Hepatocyte (in vitro differentiated cells): ENCODE results near the gene GOLGA6L24. TPM values are rescaled to one million over a fixed set of nuclear protein-coding genes. Genes with fewer than 3 reads are reported as not detected.
A peak's percentile ranks its signal among the peaks of the same experiment; 100 is the strongest.
"Not testable (repeated sequence)": the region's sequence is repeated elsewhere in the genome, so short reads cannot be mapped to it uniquely, and the experiment has no call there.

Experiments used
- DNase-seq: peaks from one replicate; pipeline ENCODE4 v3.0.0-alpha.2; 2016; ENCODE audit warnings: low spot score
- H2AFZ ChIP-seq: fragments of 200-600 bp; sonication (generic); 2 replicates; pipeline ENCODE4 v1.6.0; 2016; ENCODE audit warnings: antibody characterized with exemption, mild to moderate bottlenecking
- H3K27ac ChIP-seq: fragments of 200-600 bp; sonication (generic); 2 replicates; pipeline ENCODE4 v1.5.1; 2016; ENCODE audit warnings: mild to moderate bottlenecking
- H3K27me3 ChIP-seq: fragments of 200-600 bp; sonication (generic); 2 replicates; pipeline ENCODE4 v1.6.1; 2016
- H3K36me3 ChIP-seq: fragments of 200-600 bp; sonication (generic); replicated peaks from 2 replicates; pipeline ENCODE4 v1.5.1; 2016; ENCODE audit warnings: low read depth; ENCODE audit not compliant: insufficient read depth
- H3K4me1 ChIP-seq: fragments of 200-600 bp; sonication (generic); 2 replicates; pipeline ENCODE4 v1.5.1; 2016; ENCODE audit warnings: mild to moderate bottlenecking, moderate library complexity; ENCODE audit not compliant: insufficient read depth
- H3K4me2 ChIP-seq: fragments of 200-600 bp; sonication (generic); 2 replicates; pipeline ENCODE4 v1.6.0; 2016
- H3K4me3 ChIP-seq: fragments of 200-600 bp; sonication (generic); 2 replicates; pipeline ENCODE4 v1.5.1; 2016; ENCODE audit warnings: mild to moderate bottlenecking
- H3K79me2 ChIP-seq: fragments of 200-600 bp; sonication (generic); 2 replicates; pipeline ENCODE4 v1.6.0; 2017; ENCODE audit warnings: mild to moderate bottlenecking
- H3K9me2 ChIP-seq: fragments of 200-600 bp; sonication (generic); replicated peaks from 2 replicates; pipeline ENCODE4 v1.6.0; 2017; ENCODE audit warnings: mild to moderate bottlenecking; ENCODE audit not compliant: insufficient read depth
- H3K9me3 ChIP-seq: fragments of 200-600 bp; sonication (generic); 2 replicates; pipeline ENCODE4 v1.5.1; 2016; ENCODE audit warnings: low read depth, mild to moderate bottlenecking
- H4K20me1 ChIP-seq: fragments of 200-600 bp; sonication (generic); 2 replicates; pipeline ENCODE4 v1.6.0; 2016; ENCODE audit warnings: mild to moderate bottlenecking; ENCODE audit not compliant: insufficient read depth, poor library complexity, severe bottlenecking
- WGBS: methylation state at CpG from one replicate; pipeline ENCODE4 v1.1.6; 2016; ENCODE audit warnings: low lambda C conversion rate; ENCODE audit errors: missing lambda C conversion rate; 5-methylcytosine and 5-hydroxymethylcytosine counted together
- polyA plus RNA-seq: library from polyadenylated mRNA; unstranded; fragments of >200 nt; fragmentation: Nextera tagmentation; extraction: Ambion mirVana; gene quantifications from 2 replicates; pipeline ENCODE4 v1.2.1, GENCODE V29; 2016
- small RNA-seq: library from RNA; depleted of rRNA; stranded (forward); fragments of <200 nt; gene quantifications from one replicate; pipeline ENCODE3, GENCODE V24; 2014
- total RNA-seq: library from RNA; depleted of rRNA; stranded (reverse); fragments of >200 nt; gene quantifications from 2 replicates; pipeline ENCODE4 v1.2.3, GENCODE V29; 2014

GOLGA6L24 gene
- total and polyA plus RNA-seq, 2 experiments from 2014 or later = not detected

DNA sequence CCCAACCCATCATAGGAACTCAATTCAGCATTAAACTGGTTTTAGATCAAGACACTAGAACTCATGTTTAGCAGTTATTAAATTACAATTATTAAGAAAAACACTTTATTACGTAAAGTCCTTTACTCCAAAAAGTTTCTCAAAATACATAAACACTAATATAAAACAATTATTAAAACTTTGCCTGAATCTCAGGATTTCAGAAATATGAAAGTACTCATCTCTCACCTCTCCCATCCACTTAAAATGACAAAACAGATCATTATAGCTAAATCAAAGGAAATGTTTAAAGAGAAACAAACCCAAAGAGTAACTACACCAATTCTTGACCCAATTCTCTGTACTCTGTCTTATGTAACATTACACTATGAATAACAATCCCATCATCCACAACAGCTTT is 38.2 kb downstream of the GOLGA6L24 start:
- H2AFZ ChIP-seq, DNase-seq, H3K27ac ChIP-seq, H3K36me3 ChIP-seq, H3K4me3 ChIP-seq, H3K9me2 ChIP-seq, H3K9me3 ChIP-seq, H4K20me1 ChIP-seq, H3K27me3 ChIP-seq, H3K4me1 ChIP-seq: not testable (repeated sequence)
- H3K79me2 ChIP-seq = peaks cover 33% of the 10 kb centered on the region
- 97% methylated on average over 1 of the region's 1 CpG for whole genome bisulfite sequencing
- H3K4me2 ChIP-seq = peak overlapping the region; percentile 63

DNA sequence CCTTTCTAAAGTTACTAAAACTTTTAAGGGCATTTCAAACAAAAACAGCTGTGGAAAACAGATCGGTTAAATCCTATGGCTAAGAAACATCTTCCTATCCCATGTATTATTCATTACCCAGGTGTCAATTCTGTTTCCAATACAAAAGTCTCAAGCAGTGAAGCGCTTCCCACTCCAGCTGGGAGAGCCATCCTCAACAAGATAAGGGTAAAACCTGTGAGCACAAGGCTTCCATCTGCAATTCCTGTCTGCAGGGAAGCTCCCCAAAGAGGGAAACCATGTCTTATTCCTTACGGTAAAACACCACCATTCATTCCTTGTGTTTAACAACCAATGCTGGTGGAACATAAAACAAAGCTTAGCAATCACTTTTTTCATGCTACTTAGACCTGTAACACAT is 39.1 kb downstream of the GOLGA6L24 start:
- not testable (repeated sequence) for H3K27me3 ChIP-seq, H4K20me1 ChIP-seq, H2AFZ ChIP-seq, H3K4me3 ChIP-seq, H3K9me3 ChIP-seq, H3K4me1 ChIP-seq, DNase-seq, H3K36me3 ChIP-seq, H3K27ac ChIP-seq, H3K4me2 ChIP-seq, H3K9me2 ChIP-seq
- 20% methylated on average over 1 of the region's 3 CpGs for WGBS
- H3K79me2 ChIP-seq = peaks cover 42% of the 10 kb centered on the region

DNA sequence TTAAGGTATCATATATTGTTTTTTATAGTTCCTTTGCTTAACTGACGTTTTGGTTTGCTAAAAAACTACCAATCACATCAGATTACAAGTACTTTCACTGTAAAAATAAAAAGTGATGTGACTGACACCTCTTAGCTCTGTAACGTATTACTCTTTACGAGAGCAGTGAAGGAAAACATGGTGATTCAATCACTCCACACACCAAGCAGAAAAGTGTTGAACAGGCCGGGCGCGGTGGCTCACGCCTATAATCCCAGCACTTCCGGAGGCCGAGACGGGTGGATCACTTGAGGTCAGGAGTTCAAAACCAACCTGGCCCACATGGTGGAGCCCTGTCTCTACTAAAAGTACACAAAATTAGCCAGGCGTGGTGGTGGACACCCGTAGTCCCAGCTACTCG is 39.8 kb downstream of the GOLGA6L24 start:
- not testable (repeated sequence) for H3K4me1 ChIP-seq, DNase-seq, H3K9me3 ChIP-seq, H3K36me3 ChIP-seq, H3K27me3 ChIP-seq, H3K27ac ChIP-seq, H2AFZ ChIP-seq, H3K9me2 ChIP-seq, H3K4me3 ChIP-seq, H4K20me1 ChIP-seq, H3K4me2 ChIP-seq
- peaks cover 44% of the 10 kb centered on the region for H3K79me2 ChIP-seq
- WGBS = 92% methylated on average over 12 of the region's 13 CpGs

DNA sequence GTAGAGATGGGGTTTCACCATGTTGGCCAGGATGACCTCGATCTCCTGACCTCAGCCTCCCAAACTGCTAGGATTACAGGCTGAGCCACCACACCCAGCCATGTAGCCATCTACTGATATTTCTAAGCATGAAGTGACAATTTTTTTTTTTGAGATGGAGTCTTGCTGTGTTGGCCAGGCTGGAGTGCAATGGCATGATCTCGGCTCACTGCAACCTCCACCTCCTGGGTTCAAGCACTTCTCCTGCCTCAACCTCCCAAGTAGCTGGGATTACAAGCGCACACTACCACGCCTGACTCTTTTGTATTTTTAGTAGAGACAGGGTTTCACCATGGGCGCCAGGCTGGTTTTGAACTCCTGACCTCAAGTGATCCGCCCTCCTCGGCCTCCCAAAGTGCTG is 40.9 kb downstream of the GOLGA6L24 start:
- not testable (repeated sequence) for H3K4me2 ChIP-seq, H3K27ac ChIP-seq, DNase-seq, H3K36me3 ChIP-seq, H3K27me3 ChIP-seq, H4K20me1 ChIP-seq, H3K4me3 ChIP-seq, H3K9me2 ChIP-seq, H3K4me1 ChIP-seq, H3K9me3 ChIP-seq, H2AFZ ChIP-seq
- 99% methylated on average over 7 of the region's 7 CpGs for WGBS
- H3K79me2 ChIP-seq = peaks cover 44% of the 10 kb centered on the region

DNA sequence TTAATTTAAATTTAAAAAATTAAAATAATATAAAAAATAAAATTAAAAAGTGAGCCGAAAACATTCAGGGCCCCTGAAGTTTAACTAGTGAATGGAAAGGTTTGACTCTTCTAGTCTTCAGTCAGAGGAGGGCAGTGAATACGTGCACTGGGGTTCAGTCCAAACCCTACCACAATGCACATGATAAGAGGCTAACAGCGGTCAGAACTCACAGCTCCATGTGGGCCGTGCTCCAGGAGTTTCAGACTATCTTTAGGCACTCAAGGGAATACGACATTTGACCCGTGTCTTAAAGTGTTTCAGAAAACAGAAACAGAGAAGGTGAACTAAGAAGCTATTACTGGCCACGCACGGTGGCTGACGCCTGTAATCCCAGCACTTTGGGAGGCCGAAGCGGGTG is 47.4 kb downstream of the GOLGA6L24 start:
- not testable (repeated sequence) for H3K27ac ChIP-seq, H3K27me3 ChIP-seq, H3K4me2 ChIP-seq, DNase-seq, H3K4me1 ChIP-seq, H3K9me2 ChIP-seq, H3K36me3 ChIP-seq, H2AFZ ChIP-seq, H3K9me3 ChIP-seq, H4K20me1 ChIP-seq, H3K4me3 ChIP-seq
- 90% methylated on average over 10 of the region's 11 CpGs for WGBS
- peaks cover 23% of the 10 kb centered on the region for H3K79me2 ChIP-seq

DNA sequence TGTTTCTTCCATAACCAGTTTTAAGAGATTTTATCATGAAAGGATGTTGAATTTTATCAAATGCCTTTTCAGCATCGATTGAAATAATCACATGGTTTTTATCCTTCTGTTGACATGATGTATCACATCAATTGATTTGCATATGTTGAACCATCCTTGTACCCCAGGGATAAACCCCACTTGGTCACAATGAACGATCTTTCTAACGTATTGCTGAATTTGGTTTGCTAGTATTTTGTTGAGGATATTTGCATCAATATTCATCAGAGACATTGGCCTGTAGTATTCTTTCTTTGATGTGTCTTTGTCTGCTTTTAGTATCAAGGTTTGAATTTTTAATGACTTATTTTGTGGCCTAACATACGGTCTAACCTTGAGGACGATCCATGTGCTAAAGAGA is 49.2 kb downstream of the GOLGA6L24 start:
- not testable (repeated sequence) for H3K9me3 ChIP-seq, H4K20me1 ChIP-seq, H3K4me1 ChIP-seq, H3K4me2 ChIP-seq, H3K36me3 ChIP-seq, H3K27me3 ChIP-seq, H3K4me3 ChIP-seq, DNase-seq, H3K27ac ChIP-seq, H3K9me2 ChIP-seq, H2AFZ ChIP-seq
- WGBS = 100% methylated on average over 5 of the region's 5 CpGs
- peaks cover 10% of the 10 kb centered on the region for H3K79me2 ChIP-seq

Small RNA genes lying within 50 kb of the gene (small RNA-seq; reads per million reads assigned to genes)
- gene AC091304.5 = not detected
- not detected for gene RN7SL238P

Other genes with a start within 250 kb of the GOLGA6L24 start
- 36.2 and 57.4 TPM in 2 replicates for gene HERC2, start 35.9 kb downstream of the GOLGA6L24 start, total RNA-seq
- 30.2 and 41.0 TPM in 2 replicates for gene HERC2, start 35.9 kb downstream of the GOLGA6L24 start, polyA plus RNA-seq
- not detected in 2 replicates for gene GOLGA8F, start 20.6 kb upstream of the GOLGA6L24 start, total RNA-seq
- gene GOLGA8F, start 20.6 kb upstream of the GOLGA6L24 start, polyA plus RNA-seq = not detected in 2 replicates
- not detected in 2 replicates for gene GOLGA8G, start 174.9 kb upstream of the GOLGA6L24 start, total RNA-seq
- not detected in 2 replicates for gene GOLGA8G, start 174.9 kb upstream of the GOLGA6L24 start, polyA plus RNA-seq
- gene GOLGA6L25, start 195.5 kb upstream of the GOLGA6L24 start, total RNA-seq = not detected in 2 replicates
- not detected in 2 replicates for gene GOLGA6L25, start 195.5 kb upstream of the GOLGA6L24 start, polyA plus RNA-seq